Spleen (tissue), 11 donors: Measurements from ENCODE around the gene SOX13. TPM values are rescaled to one million over a fixed set of nuclear protein-coding genes. Genes with fewer than 3 reads are reported as not detected.
A peak's percentile ranks its signal among the peaks of the same experiment; 100 is the strongest.

Experiments
- DNase-seq: peaks from one replicate; pipeline ENCODE4 v3.0.0-alpha.2; 2020
- H3K27ac ChIP-seq, 8 donors: fragments of 200-600 bp; sonication (generic) in 7 of 8; 1 replicate in 4 of 8; 2 replicates in 4 of 8; pipeline versions ENCODE4 v1.5.0 to v1.8.0; 2016 to 2021; ENCODE audit warnings: inconsistent platforms in 4 of 8, mild to moderate bottlenecking in 4 of 8, moderate library complexity in 1 of 8
- H3K27me3 ChIP-seq, 7 donors: fragments of 200-600 bp; sonication (generic) in 6 of 7; replicated peaks in 1 of 7; 1 replicate in 4 of 7; 2 replicates in 3 of 7; pipeline versions ENCODE4 v1.5.0 to v1.8.0; 2016 to 2021; ENCODE audit warnings: inconsistent platforms in 3 of 7, mild to moderate bottlenecking in 1 of 7
- H3K36me3 ChIP-seq, 6 donors: fragments of 200-600 bp; sonication (generic) in 5 of 6; 1 replicate in 4 of 6; 2 replicates in 2 of 6; pipeline versions ENCODE4 v1.5.0 to v1.8.0; 2016 to 2021; ENCODE audit warnings: inconsistent platforms in 2 of 6
- H3K4me1 ChIP-seq, 6 donors: fragments of 200-600 bp; sonication (generic) in 5 of 6; 1 replicate in 3 of 6; 2 replicates in 3 of 6; pipeline versions ENCODE4 v1.5.0 to v1.8.0; 2016 to 2021; ENCODE audit warnings: inconsistent platforms in 3 of 6
- H3K4me3 ChIP-seq, 8 donors: fragments of 200-600 bp; sonication (generic) in 7 of 8; 1 replicate in 4 of 8; 2 replicates in 4 of 8; pipeline versions ENCODE4 v1.5.0 to v1.8.0; 2016 to 2021; ENCODE audit warnings: inconsistent platforms in 4 of 8, mild to moderate bottlenecking in 4 of 8, moderate library complexity in 2 of 8
- H3K9me3 ChIP-seq, 8 donors: fragments of 200-600 bp; sonication (generic) in 7 of 8; 1 replicate in 4 of 8; 2 replicates in 4 of 8; pipeline versions ENCODE4 v1.5.0 to v1.8.0; 2016 to 2021; ENCODE audit warnings: inconsistent platforms in 4 of 8
- POLR2A ChIP-seq, 3 donors: fragments of 450-650 bp; IDR thresholded peaks; one replicate each; pipeline ENCODE4 v1.5.1; 2017; ENCODE audit warnings: antibody characterized with exemption in 3 of 3, mild to moderate bottlenecking in 1 of 3
- POLR2AphosphoS5 ChIP-seq, 3 donors: sonication (generic); formaldehyde crosslinking; IDR thresholded peaks; one replicate each; pipeline ENCODE4 v1.5.1; 2017; ENCODE audit warnings: antibody characterized with exemption in 3 of 3
- WGBS, 5 donors: extraction: QIAGEN DNeasy Blood & Tissue Kit in 3 of 5; methylation state at CpG; one replicate each; pipeline versions ENCODE4 v1.1.5 to v1.1.7; 2013 to 2018; 5-methylcytosine and 5-hydroxymethylcytosine counted together
- intact Hi-C: fragments of 100-400 bp; cut with DNase I; formaldehyde crosslinking; loops from one replicate; pipeline ENCODE4 v1.15.0; 2023; ENCODE audit warnings: low total_unique reads
- polyA plus RNA-seq, 3 donors: library from polyadenylated mRNA; stranded (reverse); fragments of 200-250 nt; gene quantifications; one replicate each; pipeline ENCODE4 v1.2.1, GENCODE V29; 2013
- total RNA-seq, 7 donors: library from RNA; depleted of rRNA in 3 of 7; stranded (reverse); fragments of >200 nt in 3 of 7; fragmentation: NEBNext Ultra II Directional in 4 of 7; extraction: Animal tissue kit (Norgen Biotek cat#: 25700) in 4 of 7; gene quantifications; one replicate each; pipeline versions ENCODE4 v1.1.0 to v1.2.1, GENCODE V29; 2016 to 2021
- TF ChIP-seq, protein P1 (sequence below), 11 experiments: fragments of 200-600 bp in 7 of 11; fragments of 450-650 bp in 4 of 11; sonication (generic) in 4 of 11; IDR thresholded peaks in 8 of 11; conservative IDR thresholded peaks in 3 of 11; 1 replicate in 7 of 11; 2 replicates in 4 of 11; pipeline versions ENCODE4 v1.4.0 to v1.8.0; 2016 to 2021; ENCODE audit warnings: antibody characterized with exemption in 11 of 11, inconsistent platforms in 4 of 11, mild to moderate bottlenecking in 1 of 11
- donor health status: healthy with polysubstance abuse.
- donor health status: DM: no; HTN: no; CAD: no; lungs with moderate emphysema.
- donor health status: DM: no; HTN: no; CAD: no.
- donor health status: Bipolar disorder and iron deficiency.
- donor health status: healthy.
- donor health status: DM: no; HTN: no; CAD: no.
- donor health status: DM: yes; HTN: yes; CAD: no.

SOX13 gene
- total and polyA plus RNA-seq, 10 donors: 2.0 to 28.7 (median 18.0) TPM

DNA sequence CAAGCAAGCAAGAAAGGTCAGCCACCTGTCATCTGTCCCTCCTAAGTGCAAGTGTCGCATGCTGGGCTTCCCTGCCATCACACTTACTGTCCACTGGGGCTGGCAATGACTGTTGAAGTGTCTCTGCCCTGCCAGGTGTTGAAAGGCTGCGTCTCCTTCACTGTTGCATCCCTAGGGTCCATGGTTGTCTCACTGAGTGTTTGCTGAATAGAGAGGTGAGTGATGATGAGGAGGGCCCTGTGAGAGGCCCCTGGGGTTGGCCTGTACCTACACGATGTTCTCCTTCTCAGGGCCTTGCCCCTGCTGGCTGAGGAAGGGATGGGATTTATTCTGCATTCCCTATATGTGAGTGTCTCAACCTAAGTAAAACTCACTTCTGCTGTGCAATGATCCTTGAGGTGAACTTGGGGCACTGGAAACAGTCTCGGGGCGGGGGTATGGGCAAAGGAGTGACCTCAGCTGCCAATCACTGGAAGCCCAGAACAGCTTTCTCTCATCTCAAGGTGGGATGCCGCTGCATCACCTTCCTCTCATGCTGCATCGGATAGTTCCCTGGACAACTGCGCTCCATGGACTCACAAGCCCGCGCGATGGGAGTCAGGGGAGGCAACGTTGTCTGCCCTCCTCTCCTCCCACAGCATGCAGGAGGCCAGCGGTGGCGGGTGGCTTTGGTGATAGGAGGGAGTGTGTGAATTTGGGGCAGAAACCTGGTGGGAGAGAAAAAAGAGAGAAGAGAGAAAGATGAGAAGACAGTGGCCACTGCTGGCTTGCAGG lies 35.8 kb upstream of the SOX13 start:
- no peak for DNase-seq
- no peaks in the 10 kb centered on the region for H3K36me3 ChIP-seq
- no peaks in the 10 kb centered on the region for H3K9me3 ChIP-seq
- intact Hi-C loops: no loop called here
- no peaks in the 10 kb centered on the region for H3K27me3 ChIP-seq
- no peaks in the 10 kb centered on the region for H3K4me1 ChIP-seq
- no peak overlapping the region for H3K27ac ChIP-seq
- 68 to 82% (median 74%) methylated on average over 14 of the region's 14 CpGs for WGBS, 5 donors
- no peak overlapping the region for H3K4me3 ChIP-seq
- TF ChIP-seq POLR2A (IDR thresholded peaks at IDR 0.05): no peak
- TF ChIP-seq, protein P1, sequence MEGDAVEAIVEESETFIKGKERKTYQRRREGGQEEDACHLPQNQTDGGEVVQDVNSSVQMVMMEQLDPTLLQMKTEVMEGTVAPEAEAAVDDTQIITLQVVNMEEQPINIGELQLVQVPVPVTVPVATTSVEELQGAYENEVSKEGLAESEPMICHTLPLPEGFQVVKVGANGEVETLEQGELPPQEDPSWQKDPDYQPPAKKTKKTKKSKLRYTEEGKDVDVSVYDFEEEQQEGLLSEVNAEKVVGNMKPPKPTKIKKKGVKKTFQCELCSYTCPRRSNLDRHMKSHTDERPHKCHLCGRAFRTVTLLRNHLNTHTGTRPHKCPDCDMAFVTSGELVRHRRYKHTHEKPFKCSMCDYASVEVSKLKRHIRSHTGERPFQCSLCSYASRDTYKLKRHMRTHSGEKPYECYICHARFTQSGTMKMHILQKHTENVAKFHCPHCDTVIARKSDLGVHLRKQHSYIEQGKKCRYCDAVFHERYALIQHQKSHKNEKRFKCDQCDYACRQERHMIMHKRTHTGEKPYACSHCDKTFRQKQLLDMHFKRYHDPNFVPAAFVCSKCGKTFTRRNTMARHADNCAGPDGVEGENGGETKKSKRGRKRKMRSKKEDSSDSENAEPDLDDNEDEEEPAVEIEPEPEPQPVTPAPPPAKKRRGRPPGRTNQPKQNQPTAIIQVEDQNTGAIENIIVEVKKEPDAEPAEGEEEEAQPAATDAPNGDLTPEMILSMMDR (IDR thresholded peaks at IDR 0.05 in 8 of 11, conservative IDR thresholded peaks at IDR 0.05 in 3 of 11): no peak
- no peak for TF ChIP-seq POLR2AphosphoS5 (IDR thresholded peaks at IDR 0.05)

DNA sequence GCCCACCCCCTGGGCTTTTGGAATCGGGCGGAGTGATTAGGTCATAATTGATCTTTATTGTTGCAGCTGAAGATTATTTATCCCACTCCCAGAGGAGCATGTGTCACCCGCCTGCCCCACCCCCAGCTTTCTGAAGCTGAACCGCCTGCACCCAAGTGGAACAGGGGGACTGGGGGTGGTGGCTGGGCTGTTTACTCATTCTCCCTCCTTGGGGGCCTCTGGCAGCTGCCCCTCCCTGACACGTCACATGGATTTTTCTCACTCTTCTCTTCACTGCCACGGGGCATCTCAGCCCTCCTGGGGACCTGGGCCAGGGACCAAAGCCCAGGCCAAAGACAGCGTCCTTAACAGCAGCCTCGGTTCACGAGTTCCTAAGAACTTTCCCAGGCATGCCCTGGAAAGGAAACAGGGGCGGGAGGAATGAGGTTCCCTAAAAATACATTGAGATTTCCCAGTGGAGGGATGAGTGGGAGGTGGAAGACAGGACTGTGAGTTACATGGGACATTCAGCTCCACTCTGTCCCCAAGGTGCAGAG lies 31.6 kb upstream of the SOX13 start:
- intact Hi-C loops: no loop called here
- no peak for DNase-seq
- Histone ChIP-seq H3K4me3 (no peak overlapping the region), H3K27ac (peak overlapping the region in 4 of 8 donors; percentile 3 to 24 (median 14)), H3K9me3 (no peaks in the 10 kb centered on the region), H3K27me3 (no peaks in the 10 kb centered on the region), H3K36me3 (no peaks in the 10 kb centered on the region), H3K4me1 (peaks cover 0 to 10% (median 0%) of the 10 kb centered on the region in 6 donors)
- WGBS, 5 donors: 63 to 76% (median 71%) methylated on average over 10 of the region's 10 CpGs
- TF ChIP-seq POLR2AphosphoS5 (IDR thresholded peaks at IDR 0.05): no peak
- TF ChIP-seq, protein P1 (IDR thresholded peaks at IDR 0.05 in 8 of 11, conservative IDR thresholded peaks at IDR 0.05 in 3 of 11): no peak
- TF ChIP-seq POLR2A (IDR thresholded peaks at IDR 0.05): no peak

DNA sequence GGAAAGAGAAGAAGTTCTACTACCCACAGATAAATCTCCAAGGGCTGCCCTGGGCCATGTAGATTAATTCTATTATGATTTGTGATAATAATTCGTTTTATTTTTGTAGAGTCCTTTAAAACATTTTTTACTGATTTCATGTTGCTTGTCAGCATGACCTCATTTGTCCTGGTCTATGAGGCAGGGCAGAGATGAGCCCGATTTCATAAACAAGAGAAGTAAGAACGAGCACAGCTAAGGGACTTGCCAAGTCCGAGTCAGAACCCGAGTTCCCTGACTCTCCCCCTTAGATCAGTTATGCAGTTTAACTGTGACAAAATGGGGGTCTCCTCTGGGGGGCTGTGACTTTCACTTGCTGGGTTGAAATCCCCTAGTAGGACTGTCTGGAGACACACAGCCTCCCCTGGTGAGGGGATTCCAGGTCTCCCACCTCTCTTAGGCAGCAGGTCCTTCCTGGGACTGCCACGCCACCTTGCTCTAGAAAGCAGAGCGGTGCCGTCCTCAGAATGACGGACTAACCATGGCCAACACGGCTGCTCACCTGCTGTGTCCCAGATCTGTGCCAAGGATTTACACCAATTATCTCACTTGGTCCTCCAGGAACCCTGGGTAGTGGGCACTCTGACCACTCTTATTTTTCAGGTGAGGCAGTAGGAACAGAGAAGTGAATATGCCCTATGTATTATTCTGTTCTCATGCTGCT lies 31.0 kb upstream of the SOX13 start:
- peak overlapping the region in 4 of 8 donors; percentile 3 to 24 (median 11) for H3K27ac ChIP-seq
- no peak overlapping the region for H3K4me3 ChIP-seq
- no peak for DNase-seq
- H3K9me3 ChIP-seq: no peaks in the 10 kb centered on the region
- H3K36me3 ChIP-seq: no peaks in the 10 kb centered on the region
- intact Hi-C loops: no loop called here
- no peaks in the 10 kb centered on the region for H3K27me3 ChIP-seq
- H3K4me1 ChIP-seq: peaks cover 0 to 10% (median 0%) of the 10 kb centered on the region in 6 donors
- TF ChIP-seq POLR2A (IDR thresholded peaks at IDR 0.05) (no peak), POLR2AphosphoS5 (IDR thresholded peaks at IDR 0.05) (no peak)
- TF ChIP-seq, protein P1 (IDR thresholded peaks at IDR 0.05 in 8 of 11, conservative IDR thresholded peaks at IDR 0.05 in 3 of 11): no peak
- WGBS, 5 donors: 69 to 85% (median 77%) methylated on average over 10 of the region's 10 CpGs

DNA sequence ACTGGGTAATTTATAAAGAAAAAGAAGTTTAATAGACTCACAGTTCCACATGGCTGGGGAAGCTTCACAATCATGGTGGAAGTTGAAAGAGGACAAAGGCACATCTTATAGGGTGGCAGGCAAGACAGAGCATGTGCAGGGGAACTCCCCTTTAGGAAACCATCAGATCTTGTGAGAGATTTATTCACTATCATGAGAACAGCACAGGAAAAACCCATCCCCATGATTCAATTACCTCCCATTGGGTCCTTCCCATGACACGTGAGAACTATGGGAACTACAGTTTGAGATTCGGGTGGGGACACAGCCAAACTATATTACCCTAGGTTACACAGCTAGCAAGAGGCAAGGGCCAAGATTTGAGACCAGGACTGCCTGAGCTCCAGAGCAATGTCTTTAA lies 30.4 kb upstream of the SOX13 start:
- 84 to 100% (median 93%) methylated on average over 2 of the region's 2 CpGs for WGBS, 5 donors
- H3K4me3 ChIP-seq: no peak overlapping the region
- H3K9me3 ChIP-seq: no peaks in the 10 kb centered on the region
- H3K27me3 ChIP-seq: no peaks in the 10 kb centered on the region
- DNase-seq: no peak
- no peak overlapping the region for H3K27ac ChIP-seq
- H3K36me3 ChIP-seq: no peaks in the 10 kb centered on the region
- intact Hi-C loops: no loop called here
- H3K4me1 ChIP-seq: peaks cover 0 to 10% (median 0%) of the 10 kb centered on the region in 6 donors
- TF ChIP-seq POLR2A (IDR thresholded peaks at IDR 0.05): no peak
- TF ChIP-seq, protein P1 (IDR thresholded peaks at IDR 0.05 in 8 of 11, conservative IDR thresholded peaks at IDR 0.05 in 3 of 11): no peak
- TF ChIP-seq POLR2AphosphoS5 (IDR thresholded peaks at IDR 0.05): no peak
